Hepatocyte (in vitro differentiated cells): ENCODE results near the gene CD36.

Experiments
- CTCF ChIP-seq: fragments of 200-600 bp; sonication (generic); IDR thresholded peaks from 2 replicates; pipeline ENCODE4 v1.5.1; 2016; ENCODE audit warnings: antibody characterized with exemption, mild to moderate bottlenecking; ENCODE audit not compliant: poor library complexity
- EZH2 ChIP-seq: fragments of 200-600 bp; sonication (generic); IDR thresholded peaks from 2 replicates; pipeline ENCODE4 v1.6.1; 2016; ENCODE audit warnings: antibody characterized with exemption, mild to moderate bottlenecking, borderline replicate concordance

- TF ChIP-seq EZH2 (no peak), CTCF (no peak)
These were observed 84.3 kb downstream of the CD36 start for GRCh38 chr7:80722616-80723195.
